Thyroid gland (tissue), 4 donors: Measurements from ENCODE around the gene FAM227A.

ENCODE experiments used
- POLR2A ChIP-seq, 2 donors: fragments of 450-650 bp; IDR thresholded peaks; one replicate each; pipeline ENCODE4 v1.6.1; 2017; ENCODE audit warnings: antibody characterized with exemption in 2 of 2, mild to moderate bottlenecking in 2 of 2, moderate library complexity in 1 of 2
- TF ChIP-seq, protein P1 (sequence below), 6 experiments: fragments of 200-600 bp in 3 of 6; fragments of 450-650 bp in 3 of 6; sonication (generic) in 3 of 6; IDR thresholded peaks; one replicate each; pipeline ENCODE4 v1.5.1; 2016 to 2019; ENCODE audit warnings: antibody characterized with exemption in 6 of 6, mild to moderate bottlenecking in 2 of 6, inconsistent platforms in 1 of 6, moderate library complexity in 1 of 6

DNA sequence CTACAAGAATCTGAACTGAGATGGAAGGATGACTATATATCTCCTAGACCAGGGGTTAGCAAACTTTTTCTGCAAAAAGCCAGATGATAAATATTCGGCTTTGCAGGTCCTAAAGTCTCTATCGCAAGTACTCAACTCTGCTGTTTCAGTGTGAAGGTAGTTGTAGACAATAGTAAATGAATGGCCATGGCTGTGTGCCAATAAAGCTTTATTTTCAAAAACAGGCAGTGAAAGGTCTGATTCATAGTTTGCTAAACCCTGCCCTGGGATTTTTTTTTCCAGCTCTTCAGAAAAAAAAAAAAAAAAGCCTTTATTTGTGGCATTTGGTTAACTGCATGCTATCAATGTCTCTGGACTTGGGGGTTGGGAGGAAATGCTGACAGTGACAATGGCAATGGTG lies 37.5 kb downstream of the FAM227A start:
- TF ChIP-seq, protein P1, sequence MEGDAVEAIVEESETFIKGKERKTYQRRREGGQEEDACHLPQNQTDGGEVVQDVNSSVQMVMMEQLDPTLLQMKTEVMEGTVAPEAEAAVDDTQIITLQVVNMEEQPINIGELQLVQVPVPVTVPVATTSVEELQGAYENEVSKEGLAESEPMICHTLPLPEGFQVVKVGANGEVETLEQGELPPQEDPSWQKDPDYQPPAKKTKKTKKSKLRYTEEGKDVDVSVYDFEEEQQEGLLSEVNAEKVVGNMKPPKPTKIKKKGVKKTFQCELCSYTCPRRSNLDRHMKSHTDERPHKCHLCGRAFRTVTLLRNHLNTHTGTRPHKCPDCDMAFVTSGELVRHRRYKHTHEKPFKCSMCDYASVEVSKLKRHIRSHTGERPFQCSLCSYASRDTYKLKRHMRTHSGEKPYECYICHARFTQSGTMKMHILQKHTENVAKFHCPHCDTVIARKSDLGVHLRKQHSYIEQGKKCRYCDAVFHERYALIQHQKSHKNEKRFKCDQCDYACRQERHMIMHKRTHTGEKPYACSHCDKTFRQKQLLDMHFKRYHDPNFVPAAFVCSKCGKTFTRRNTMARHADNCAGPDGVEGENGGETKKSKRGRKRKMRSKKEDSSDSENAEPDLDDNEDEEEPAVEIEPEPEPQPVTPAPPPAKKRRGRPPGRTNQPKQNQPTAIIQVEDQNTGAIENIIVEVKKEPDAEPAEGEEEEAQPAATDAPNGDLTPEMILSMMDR (IDR thresholded peaks at IDR 0.05): no peak
- no peak for TF ChIP-seq POLR2A (IDR thresholded peaks at IDR 0.05)
